GM23248 (cell line): ENCODE data around the gene PNMA5.

Experiments
- EZH2 ChIP-seq: fragments of 200-600 bp; sonication (generic); IDR thresholded peaks from 2 replicates; pipeline ENCODE4 v1.6.1; 2018; ENCODE audit warnings: antibody characterized with exemption, mild to moderate bottlenecking; ENCODE audit not compliant: insufficient read depth, poor library complexity, severe bottlenecking
- EZH2phosphoT487 ChIP-seq: fragments of 200-600 bp; sonication (generic); IDR thresholded peaks from 2 replicates; pipeline ENCODE4 v1.6.1; 2018; ENCODE audit warnings: antibody characterized with exemption, moderate library complexity, mild to moderate bottlenecking, low read depth; ENCODE audit not compliant: insufficient read depth

DNA sequence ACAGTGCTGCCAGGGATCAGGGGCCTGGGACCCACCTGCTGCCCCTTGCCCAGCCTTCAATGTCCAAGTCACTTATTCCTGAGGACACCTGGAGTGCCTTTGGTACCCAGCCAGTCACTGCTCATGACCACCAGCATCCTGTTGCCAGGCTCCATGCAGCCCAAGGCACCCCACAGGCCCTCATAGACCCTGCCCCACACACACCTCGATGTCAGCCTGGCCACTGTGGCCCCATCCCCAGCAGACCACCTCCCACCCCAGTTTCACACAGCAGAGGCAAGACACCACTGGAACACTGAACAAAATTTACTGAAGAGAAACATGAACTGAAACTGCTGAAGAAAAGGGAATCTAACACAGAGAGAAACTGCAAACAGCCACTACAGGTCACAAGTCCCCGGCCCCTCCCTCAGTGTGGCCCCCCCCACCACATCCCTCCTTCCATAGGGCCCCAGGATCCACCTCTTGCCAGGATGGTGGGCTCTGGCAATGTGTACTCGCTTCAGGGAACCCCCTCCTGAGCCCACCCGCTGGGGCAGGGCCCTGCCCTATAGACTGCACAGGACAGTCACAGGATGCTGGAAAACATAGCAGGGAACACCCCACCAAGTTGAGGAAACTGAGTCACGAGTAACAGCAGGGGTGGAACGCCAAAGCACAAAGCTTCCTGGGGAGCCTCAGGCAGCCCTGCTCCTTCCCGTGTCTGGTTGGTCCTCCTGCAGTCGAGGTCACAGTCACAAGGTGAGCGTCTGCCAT lies 5.2 kb downstream of the PNMA5 start:
- TF ChIP-seq EZH2 = no peak
- no peak for TF ChIP-seq EZH2phosphoT487
